Ascending aorta (tissue), 2 donors: ENCODE measurements around the gene DNAH14. TPM values are rescaled to one million over a fixed set of nuclear protein-coding genes. Genes with fewer than 3 reads are reported as not detected.
"Not testable (repeated sequence)": the region's sequence is repeated elsewhere in the genome, so short reads cannot be mapped to it uniquely, and the experiment has no call there.

Source experiments
- DNase-seq, 2 donors: peaks; one replicate each; pipeline ENCODE4 v3.0.0-alpha.2; 2019; ENCODE audit warnings: low spot score in 2 of 2
- H3K27ac ChIP-seq, 2 donors: fragments of 200-600 bp; sonication (generic); one replicate each; pipeline ENCODE4 v1.5.1; 2016 to 2017; ENCODE audit warnings: mild to moderate bottlenecking in 1 of 2
- H3K27me3 ChIP-seq: fragments of 200-600 bp; sonication (generic); one replicate; pipeline ENCODE4 v1.5.1; 2017
- H3K36me3 ChIP-seq, 2 donors: fragments of 200-600 bp; sonication (generic); one replicate each; pipeline ENCODE4 v1.5.1; 2016
- H3K4me1 ChIP-seq, 2 donors: fragments of 200-600 bp; sonication (generic); one replicate each; pipeline ENCODE4 v1.5.1; 2016 to 2017; ENCODE audit warnings: mild to moderate bottlenecking in 1 of 2
- H3K4me3 ChIP-seq, 2 donors: fragments of 200-600 bp; sonication (generic); one replicate each; pipeline ENCODE4 v1.5.1; 2016 to 2017; ENCODE audit warnings: mild to moderate bottlenecking in 1 of 2
- H3K9me3 ChIP-seq, 2 donors: fragments of 200-600 bp; sonication (generic); one replicate each; pipeline ENCODE4 v1.5.1; 2016
- CTCF ChIP-seq, 3 experiments: fragments of 200-600 bp in 2 of 3; fragments of 450-650 bp in 1 of 3; sonication (generic) in 2 of 3; IDR thresholded peaks; one replicate each; pipeline ENCODE4 v1.5.1; 2016 to 2019; ENCODE audit warnings: antibody characterized with exemption in 3 of 3, mild to moderate bottlenecking in 1 of 3, moderate library complexity in 1 of 3
- intact Hi-C: fragments of 100-400 bp; cut with DNase I; formaldehyde crosslinking; loops from one replicate; pipeline ENCODE4 v1.15.1; 2023
- total RNA-seq: library from RNA; depleted of rRNA; stranded (reverse); fragments of >200 nt; gene quantifications from one replicate; pipeline ENCODE4 v1.1.0, GENCODE V29; 2016

Gene DNAH14
- total RNA-seq, result 1.4 TPM

- Histone ChIP-seq H3K36me3 (no peaks in the 10 kb centered on the region), H3K4me3 (peak within 1 kb of the TSS; percentile 41 to 58), H3K27ac (no peak within 1 kb of the TSS), H3K9me3 (peaks cover 17 to 19% of the 10 kb centered on the region in 2 donors), H3K27me3 (no peaks in the 10 kb centered on the region), H3K4me1 (no peaks in the 10 kb centered on the region)
- intact Hi-C loops, result no loop called here
- no peak for TF ChIP-seq CTCF (IDR thresholded peaks at IDR 0.05)
- DNase-seq, result no peak
These were observed at the start of gene DNAH14 for GRCh38 chr1:224929335-224930237. TSS of gene DNAH14 (plus strand) at chr1:224929675. CDS start at chr1:224952703, 23,028 bp downstream.

DNA sequence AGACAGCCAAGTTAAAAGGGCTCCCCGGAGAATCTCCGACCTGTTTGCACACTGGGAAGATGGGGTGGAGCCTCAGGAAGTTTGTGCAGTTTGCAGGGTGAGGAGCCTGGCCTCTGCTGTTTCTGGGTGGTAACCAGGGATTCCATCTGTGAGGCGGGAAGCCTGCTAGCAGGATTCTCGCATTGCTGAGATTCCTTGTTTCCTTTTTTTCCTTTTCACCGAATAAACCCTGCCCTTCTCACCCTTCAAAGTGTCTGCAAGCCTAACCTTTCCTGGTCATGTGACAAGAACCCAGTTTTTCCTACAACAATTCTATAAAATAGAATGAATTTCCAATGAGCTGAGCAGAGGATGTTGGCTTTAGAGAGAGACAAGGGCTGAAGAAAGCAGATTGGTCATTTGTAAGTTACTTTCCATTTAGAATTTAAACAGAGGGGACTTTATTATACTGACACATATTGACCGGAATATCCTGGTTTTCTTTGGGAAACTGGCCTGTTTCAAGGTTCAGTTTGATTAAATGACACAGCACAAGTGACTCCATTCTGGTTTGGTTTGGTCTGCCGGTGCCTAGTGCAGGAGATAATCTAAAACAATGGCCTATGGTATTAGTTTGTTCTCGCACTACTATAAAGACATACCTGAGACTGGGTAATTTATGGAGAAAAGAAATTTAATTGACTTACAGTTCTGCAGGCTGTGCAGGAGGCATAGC lies 48.7 kb upstream of the DNAH14 start:
- intact Hi-C loops, result no loop called here
- no peak for DNase-seq

DNA sequence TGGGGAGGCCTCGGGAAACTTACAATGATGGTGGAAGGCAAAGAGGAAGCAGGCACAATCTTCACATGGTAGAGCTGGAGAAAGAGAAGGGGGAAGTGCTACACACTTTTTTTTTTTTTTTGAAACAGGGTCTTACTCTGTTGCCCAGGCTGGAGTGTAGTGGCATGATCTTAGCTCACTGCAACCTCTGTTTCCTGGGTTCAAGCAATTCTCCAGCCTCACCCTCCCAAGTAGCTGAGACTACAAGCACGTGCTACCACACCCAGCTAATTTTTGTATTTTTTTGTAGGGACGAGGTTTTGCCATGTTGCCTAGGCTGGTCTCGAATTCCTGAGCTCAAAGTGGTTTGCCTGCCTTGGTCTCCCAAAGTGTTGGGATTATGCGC lies 48.2 kb upstream of the DNAH14 start:
- H3K27ac ChIP-seq, H3K4me1 ChIP-seq, DNase-seq, intact Hi-C loops, H3K4me3 ChIP-seq, H3K9me3 ChIP-seq, H3K27me3 ChIP-seq, H3K36me3 ChIP-seq: not testable (repeated sequence)

More for the DNA sequence above, 48.7 kb upstream of the DNAH14 start:
- Histone ChIP-seq H3K4me3 (no peak overlapping the region), H3K4me1 (no peaks in the 10 kb centered on the region), H3K9me3 (no peaks in the 10 kb centered on the region), H3K27me3 (no peaks in the 10 kb centered on the region), H3K27ac (no peak overlapping the region), H3K36me3 (no peaks in the 10 kb centered on the region)
- no peak for TF ChIP-seq CTCF (IDR thresholded peaks at IDR 0.05)

GRCh38 chr1:224881762-224882211 lies 47.7 kb upstream of the DNAH14 start:
- no peaks in the 10 kb centered on the region for H3K9me3 ChIP-seq
- TF ChIP-seq CTCF (IDR thresholded peaks at IDR 0.05), result no peak
- no peaks in the 10 kb centered on the region for H3K36me3 ChIP-seq
- intact Hi-C loops, result no loop called here
- no peak for DNase-seq
- H3K4me1 ChIP-seq, result no peaks in the 10 kb centered on the region
- H3K27me3 ChIP-seq, result no peaks in the 10 kb centered on the region
- no peak overlapping the region for H3K4me3 ChIP-seq
- no peak overlapping the region for H3K27ac ChIP-seq

- Histone ChIP-seq H3K36me3 (no peaks in the 10 kb centered on the region), H3K9me3 (no peaks in the 10 kb centered on the region), H3K4me3 (no peak overlapping the region), H3K27me3 (no peaks in the 10 kb centered on the region), H3K4me1 (no peaks in the 10 kb centered on the region), H3K27ac (no peak overlapping the region)
- intact Hi-C loops, result no loop called here
- TF ChIP-seq CTCF (IDR thresholded peaks at IDR 0.05), result no peak
- no peak for DNase-seq
These were observed 47.2 kb upstream of the DNAH14 start for GRCh38 chr1:224882264-224882663.

DNA sequence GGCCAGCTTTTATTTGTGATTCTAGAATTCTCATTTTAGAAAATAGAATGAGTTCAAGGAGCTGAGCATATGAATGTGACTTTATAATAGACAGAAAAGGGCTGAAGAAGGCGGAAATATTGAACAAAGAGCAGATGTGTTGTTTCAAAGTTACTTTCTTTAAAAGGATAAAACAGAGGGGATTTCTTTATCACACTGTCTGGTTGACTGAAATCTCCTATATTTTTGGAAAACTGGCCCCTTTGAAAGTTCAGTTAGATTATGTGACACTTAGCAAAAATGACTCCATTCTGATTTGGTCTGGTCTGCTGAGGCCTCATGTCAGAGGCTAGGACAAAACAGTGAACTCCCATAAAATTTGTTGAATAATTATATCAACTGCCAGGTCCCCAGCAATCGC lies 46.4 kb upstream of the DNAH14 start:
- no peaks in the 10 kb centered on the region for H3K9me3 ChIP-seq
- intact Hi-C loops, result no loop called here
- H3K36me3 ChIP-seq, result no peaks in the 10 kb centered on the region
- H3K27me3 ChIP-seq, result no peaks in the 10 kb centered on the region
- H3K27ac ChIP-seq, result no peak overlapping the region
- no peaks in the 10 kb centered on the region for H3K4me1 ChIP-seq
- no peak for TF ChIP-seq CTCF (IDR thresholded peaks at IDR 0.05)
- DNase-seq, result no peak
- no peak overlapping the region for H3K4me3 ChIP-seq
